Activated naive CD8-positive, alpha-beta T cell treated with anti-CD3 and anti-CD28 coated beads, Interleukin-2, amount 50 U/mL, for 24 hours (primary cell): ENCODE results near the gene FRAS1.
"Not testable (repeated sequence)": the region's sequence is repeated elsewhere in the genome, so short reads cannot be mapped to it uniquely, and the experiment has no call there.

Experiments
- ATAC-seq: fragments of 150-1000 bp; cut with Tn5 transposase; one replicate; pipeline ENCODE4 v1.10.0; 2021
- DNase-seq: peaks from one replicate; pipeline ENCODE4 v3.0.0; 2021
- H3K27ac Mint-ChIP-seq: one replicate; pipeline ENCODE4 v1.8.0; 2021; ENCODE audit warnings: mild to moderate bottlenecking, mixed read lengths
- H3K27me3 Mint-ChIP-seq: one replicate; pipeline ENCODE4 v1.8.0; 2021; ENCODE audit warnings: mixed read lengths
- H3K36me3 Mint-ChIP-seq: one replicate; pipeline ENCODE4 v1.8.0; 2021; ENCODE audit warnings: low read depth, mixed read lengths
- H3K4me1 Mint-ChIP-seq: one replicate; pipeline ENCODE4 v1.8.0; 2021; ENCODE audit warnings: mixed read lengths
- H3K4me3 Mint-ChIP-seq: one replicate; pipeline ENCODE4 v1.8.0; 2021; ENCODE audit warnings: mild to moderate bottlenecking, moderate library complexity, mixed read lengths
- H3K9me3 Mint-ChIP-seq: one replicate; pipeline ENCODE4 v1.8.0; 2021; ENCODE audit warnings: mixed read lengths

Gene FRAS1

GRCh38 chr4:78069859-78070258, 12.7 kb downstream of the FRAS1 start:
- Mint-ChIP-seq H3K27me3 (peaks cover 39% of the 10 kb centered on the region), H3K36me3 (no peaks in the 10 kb centered on the region), H3K4me1 (no peaks in the 10 kb centered on the region), H3K9me3 (no peaks in the 10 kb centered on the region), H3K4me3 (no peak overlapping the region), H3K27ac (no peak overlapping the region)
- ATAC-seq (no peak), DNase-seq (no peak)

GRCh38 chr4:78070731-78071282, 13.7 kb downstream of the FRAS1 start:
- DNase-seq (no peak), ATAC-seq (no peak)
- Mint-ChIP-seq H3K9me3 (no peaks in the 10 kb centered on the region), H3K27me3 (peaks cover 35% of the 10 kb centered on the region), H3K27ac (no peak overlapping the region), H3K36me3 (no peaks in the 10 kb centered on the region), H3K4me1 (no peaks in the 10 kb centered on the region), H3K4me3 (no peak overlapping the region)

GRCh38 chr4:78074759-78075158, 17.6 kb downstream of the FRAS1 start:
- DNase-seq (no peak), ATAC-seq (no peak)
- Mint-ChIP-seq H3K36me3 (no peaks in the 10 kb centered on the region), H3K27ac (no peak overlapping the region), H3K9me3 (no peaks in the 10 kb centered on the region), H3K27me3 (peaks cover 23% of the 10 kb centered on the region), H3K4me3 (no peak overlapping the region), H3K4me1 (no peaks in the 10 kb centered on the region)

GRCh38 chr4:78075986-78076385, 18.9 kb downstream of the FRAS1 start:
- no peak for DNase-seq
- no peak overlapping the region for H3K27ac Mint-ChIP-seq

GRCh38 chr4:78078101-78078500, 21.0 kb downstream of the FRAS1 start:
- no peak for ATAC-seq
- Mint-ChIP-seq H3K9me3 (no peaks in the 10 kb centered on the region), H3K27ac (no peak overlapping the region), H3K4me3 (no peak overlapping the region), H3K27me3 (peaks cover 6% of the 10 kb centered on the region), H3K36me3 (no peaks in the 10 kb centered on the region), H3K4me1 (no peaks in the 10 kb centered on the region)
- DNase-seq: no peak

More at GRCh38 chr4:78075986-78076385, 18.9 kb downstream of the FRAS1 start:
- no peaks in the 10 kb centered on the region for H3K36me3 Mint-ChIP-seq
- no peaks in the 10 kb centered on the region for H3K9me3 Mint-ChIP-seq
- H3K4me1 Mint-ChIP-seq: no peaks in the 10 kb centered on the region
- H3K27me3 Mint-ChIP-seq: peaks cover 15% of the 10 kb centered on the region
- ATAC-seq: no peak
- H3K4me3 Mint-ChIP-seq: no peak overlapping the region

- Mint-ChIP-seq H3K36me3 (no peaks in the 10 kb centered on the region), H3K9me3 (no peaks in the 10 kb centered on the region), H3K4me1 (no peaks in the 10 kb centered on the region), H3K27me3 (peaks cover 6% of the 10 kb centered on the region), H3K4me3 (no peak overlapping the region), H3K27ac (no peak overlapping the region)
- DNase-seq (no peak), ATAC-seq (no peak)
Measured at GRCh38 chr4:78079726-78080430, 22.8 kb downstream of the FRAS1 start.

GRCh38 chr4:78081541-78081940, 24.4 kb downstream of the FRAS1 start:
- Mint-ChIP-seq H3K27ac (no peak overlapping the region), H3K4me1 (no peaks in the 10 kb centered on the region), H3K4me3 (no peak overlapping the region), H3K36me3 (no peaks in the 10 kb centered on the region), H3K27me3 (peaks cover 9% of the 10 kb centered on the region), H3K9me3 (no peaks in the 10 kb centered on the region)
- ATAC-seq (no peak), DNase-seq (no peak)

GRCh38 chr4:78083035-78083434, 25.9 kb downstream of the FRAS1 start:
- Mint-ChIP-seq H3K9me3 (no peaks in the 10 kb centered on the region), H3K4me3 (no peak overlapping the region), H3K36me3 (no peaks in the 10 kb centered on the region), H3K27me3 (peaks cover 7% of the 10 kb centered on the region), H3K4me1 (no peaks in the 10 kb centered on the region), H3K27ac (no peak overlapping the region)
- no peak for ATAC-seq
- no peak for DNase-seq

GRCh38 chr4:78091534-78091933, 34.4 kb downstream of the FRAS1 start:
- Mint-ChIP-seq H3K9me3 (no peaks in the 10 kb centered on the region), H3K4me3 (no peak overlapping the region), H3K27me3 (peaks cover 6% of the 10 kb centered on the region), H3K36me3 (no peaks in the 10 kb centered on the region), H3K27ac (no peak overlapping the region), H3K4me1 (no peaks in the 10 kb centered on the region)
- ATAC-seq (no peak), DNase-seq (no peak)

GRCh38 chr4:78092350-78092749, 35.2 kb downstream of the FRAS1 start:
- not testable (repeated sequence) for H3K27ac Mint-ChIP-seq, ATAC-seq, H3K4me1 Mint-ChIP-seq, H3K27me3 Mint-ChIP-seq, H3K9me3 Mint-ChIP-seq, H3K4me3 Mint-ChIP-seq, H3K36me3 Mint-ChIP-seq, DNase-seq

GRCh38 chr4:78092850-78093249, 35.7 kb downstream of the FRAS1 start:
- Mint-ChIP-seq H3K36me3 (no peaks in the 10 kb centered on the region), H3K4me3 (no peak overlapping the region), H3K27me3 (peaks cover 4% of the 10 kb centered on the region), H3K27ac (no peak overlapping the region), H3K9me3 (peaks cover 3% of the 10 kb centered on the region), H3K4me1 (no peaks in the 10 kb centered on the region)
- DNase-seq (no peak), ATAC-seq (no peak)

- DNase-seq (no peak), ATAC-seq (no peak)
- peaks cover 3% of the 10 kb centered on the region for H3K9me3 Mint-ChIP-seq
- no peak overlapping the region for H3K27ac Mint-ChIP-seq
- peaks cover 4% of the 10 kb centered on the region for H3K27me3 Mint-ChIP-seq
- no peaks in the 10 kb centered on the region for H3K36me3 Mint-ChIP-seq
- no peaks in the 10 kb centered on the region for H3K4me1 Mint-ChIP-seq
- no peak overlapping the region for H3K4me3 Mint-ChIP-seq
Measured at GRCh38 chr4:78095081-78095480, 38.0 kb downstream of the FRAS1 start.

GRCh38 chr4:78099058-78099457, 41.9 kb downstream of the FRAS1 start:
- Mint-ChIP-seq H3K27me3 (no peaks in the 10 kb centered on the region), H3K4me1 (no peaks in the 10 kb centered on the region), H3K27ac (no peak overlapping the region), H3K36me3 (no peaks in the 10 kb centered on the region), H3K4me3 (no peak overlapping the region), H3K9me3 (peaks cover 3% of the 10 kb centered on the region)
- no peak for DNase-seq
- no peak for ATAC-seq

- ATAC-seq (no peak), DNase-seq (no peak)
- Mint-ChIP-seq H3K4me3 (no peak overlapping the region), H3K36me3 (no peaks in the 10 kb centered on the region), H3K9me3 (peaks cover 4% of the 10 kb centered on the region), H3K27ac (no peak overlapping the region), H3K4me1 (no peaks in the 10 kb centered on the region), H3K27me3 (no peaks in the 10 kb centered on the region)
Measured at GRCh38 chr4:78100060-78100459, 42.9 kb downstream of the FRAS1 start.

GRCh38 chr4:78119698-78120097, 62.6 kb downstream of the FRAS1 start:
- H3K27me3 Mint-ChIP-seq: peaks cover 3% of the 10 kb centered on the region
- no peaks in the 10 kb centered on the region for H3K9me3 Mint-ChIP-seq
- no peak for DNase-seq
- no peak overlapping the region for H3K27ac Mint-ChIP-seq
- H3K4me1 Mint-ChIP-seq: no peaks in the 10 kb centered on the region
- no peaks in the 10 kb centered on the region for H3K36me3 Mint-ChIP-seq
- H3K4me3 Mint-ChIP-seq: no peak overlapping the region
- ATAC-seq: no peak
